Right lobe of liver (tissue), 6 donors: Measurements from ENCODE around the gene ZNF765. TPM values are rescaled to one million over a fixed set of nuclear protein-coding genes. Genes with fewer than 3 reads are reported as not detected.
"Not testable (repeated sequence)": the region's sequence is repeated elsewhere in the genome, so short reads cannot be mapped to it uniquely, and the experiment has no call there.

ENCODE experiments used
- ATAC-seq, 4 donors: fragments of 200-7000 bp; cut with Tn5 transposase; one replicate each; pipeline ENCODE4 v1.9.1; 2020; ENCODE audit warnings: mild to moderate bottlenecking in 4 of 4, moderate library complexity in 4 of 4
- DNase-seq, 3 donors: peaks; one replicate each; pipeline ENCODE4 v3.0.0-alpha.2; 2020
- H3K27ac ChIP-seq, 3 donors: fragments of 200-600 bp; one replicate each; pipeline ENCODE4 v1.8.0; 2022
- H3K27me3 ChIP-seq, 2 donors: fragments of 200-600 bp; one replicate each; pipeline ENCODE4 v1.8.0; 2022
- H3K36me3 ChIP-seq, 4 donors: fragments of 200-600 bp; sonication (generic) in 1 of 4; one replicate each; pipeline versions ENCODE4 v1.5.1 to v1.8.0; 2017 to 2022; ENCODE audit warnings: control low read depth in 1 of 4
- H3K4me1 ChIP-seq, 4 donors: fragments of 200-600 bp; sonication (generic) in 1 of 4; one replicate each; pipeline versions ENCODE4 v1.5.1 to v1.8.0; 2017 to 2022; ENCODE audit warnings: control low read depth in 1 of 4
- H3K4me3 ChIP-seq, 3 donors: fragments of 200-600 bp; one replicate each; pipeline ENCODE4 v1.8.0; 2022
- H3K9me3 ChIP-seq, 4 donors: fragments of 200-600 bp; sonication (generic) in 1 of 4; one replicate each; pipeline versions ENCODE4 v1.5.1 to v1.8.0; 2017 to 2022; ENCODE audit warnings: control low read depth in 1 of 4
- CTCF ChIP-seq, 4 donors: fragments of 200-600 bp in 3 of 4; fragments of 450-650 bp in 1 of 4; IDR thresholded peaks; one replicate each; pipeline versions ENCODE4 v1.5.1 to v1.8.0; 2016 to 2022; ENCODE audit warnings: antibody characterized with exemption in 4 of 4, mild to moderate bottlenecking in 2 of 4
- POLR2A ChIP-seq: fragments of 450-650 bp; IDR thresholded peaks from one replicate; pipeline ENCODE4 v1.6.1; 2017; ENCODE audit warnings: antibody characterized with exemption, mild to moderate bottlenecking
- WGBS: methylation state at CpG from one replicate; pipeline ENCODE4 v1.1.6; 2018; ENCODE audit warnings: low coverage, low lambda C conversion rate; ENCODE audit not compliant: insufficient coverage; ENCODE audit errors: missing lambda C conversion rate; 5-methylcytosine and 5-hydroxymethylcytosine counted together
- intact Hi-C, 2 donors: fragments of 100-400 bp; cut with DNase I; formaldehyde crosslinking; loops; one replicate each; pipeline versions ENCODE4 v1.11.2 to v1.14.1; 2022
- total RNA-seq, 6 experiments: library from RNA; depleted of rRNA in 2 of 6; stranded (reverse); fragments of >200 nt in 2 of 6; fragmentation: NEBNext Ultra II Directional in 3 of 6; extraction: Animal tissue kit (Norgen Biotek cat#: 25700) in 3 of 6; gene quantifications; one replicate each; pipeline versions ENCODE4 v1.1.0 to v1.2.4, GENCODE V29; 2016 to 2023
- donor health status: DM: no; HTN: yes; CAD: no.
- donor health status: DM: no; HTN: no; CAD: no.
- donor health status: DM: no; HTN: no; CAD: no.
- donor health status: DM: no; HTN: yes; CAD: no.
- donor health status: DM: no; HTN: yes; CAD: no.

The ZNF765 gene
- total RNA-seq, 6 experiments from 2014 or later, result 2.2 to 7.7 (median 3.8) TPM

GRCh38 chr19:53466726-53467484, 72.0 kb downstream of the ZNF765 start:
- Histone ChIP-seq H3K9me3 (no peaks in the 10 kb centered on the region), H3K27ac (peak overlapping the region in 1 of 3 donors; percentile 17), H3K27me3 (no peaks in the 10 kb centered on the region), H3K4me1 (no peaks in the 10 kb centered on the region), H3K36me3 (no peaks in the 10 kb centered on the region), H3K4me3 (peak overlapping the region; percentile 45 to 62 (median 57))
- no peak for TF ChIP-seq POLR2A
- no peak for TF ChIP-seq CTCF (IDR thresholded peaks at IDR 0.05)
- intact Hi-C loops, result no loop called here
- ATAC-seq (peak in 3 of 4 donors; percentile 5 to 32 (median 15)), DNase-seq (peak in 1 of 3 donors; percentile 43)
- 15% methylated on average over 25 of the region's 31 CpGs for WGBS

GRCh38 chr19:53467485-53468262, 72.7 kb downstream of the ZNF765 start, which contains the start of gene ZNF813:
Gene ZNF813 (plus strand): TSS chr19:53467733. CDS start chr19:53483823, 16,090 bp downstream.
- no peaks in the 10 kb centered on the region for H3K36me3 ChIP-seq
- no peaks in the 10 kb centered on the region for H3K9me3 ChIP-seq
- peak within 1 kb of the TSS in 2 of 3 donors; percentile 21 to 78 for H3K27ac ChIP-seq
- intact Hi-C loops, result no loop called here
- H3K4me1 ChIP-seq, result no peaks in the 10 kb centered on the region
- H3K27me3 ChIP-seq, result no peaks in the 10 kb centered on the region
- H3K4me3 ChIP-seq, result peak within 1 kb of the TSS; percentile 45 to 62 (median 57)
- ATAC-seq, result peak; percentile 98 to 100 (median 98)
- no peak for TF ChIP-seq CTCF (IDR thresholded peaks at IDR 0.05)
- TF ChIP-seq POLR2A, result peak; percentile 44
- peak; percentile 92 to 96 (median 96) for DNase-seq
- 0% methylated on average over 17 of the region's 55 CpGs for WGBS

- 34% methylated on average over 5 of the region's 8 CpGs for WGBS
- peak overlapping the region in 1 of 3 donors; percentile 78 for H3K27ac ChIP-seq
- H3K9me3 ChIP-seq, H3K4me1 ChIP-seq, ATAC-seq, intact Hi-C loops, H3K27me3 ChIP-seq, H3K36me3 ChIP-seq: not testable (repeated sequence)
- peak overlapping the region in 2 of 3 donors; percentile 45 to 62 for H3K4me3 ChIP-seq
- DNase-seq, result peak in 1 of 3 donors; percentile 21
Measured at GRCh38 chr19:53468628-53469027, 73.7 kb downstream of the ZNF765 start.

GRCh38 chr19:53471916-53472315, 77.0 kb downstream of the ZNF765 start:
- no peak for ATAC-seq
- DNase-seq, result no peak
- peaks cover 0 to 2% (median 0%) of the 10 kb centered on the region in 4 donors for H3K9me3 ChIP-seq
- H3K36me3 ChIP-seq, result no peaks in the 10 kb centered on the region
- H3K27me3 ChIP-seq, result no peaks in the 10 kb centered on the region
- intact Hi-C loops, result no loop called here
- 88% methylated on average over 6 of the region's 7 CpGs for WGBS
- H3K4me3 ChIP-seq, result no peak overlapping the region
- TF ChIP-seq CTCF (IDR thresholded peaks at IDR 0.05), result no peak
- TF ChIP-seq POLR2A, result no peak
- no peak overlapping the region for H3K27ac ChIP-seq
- no peaks in the 10 kb centered on the region for H3K4me1 ChIP-seq

- H3K27ac ChIP-seq, DNase-seq, H3K27me3 ChIP-seq, intact Hi-C loops, H3K4me3 ChIP-seq, H3K4me1 ChIP-seq, H3K9me3 ChIP-seq, H3K36me3 ChIP-seq, ATAC-seq: not testable (repeated sequence)
- 42% methylated on average over 1 of the region's 1 CpG for WGBS
Measured at GRCh38 chr19:53474832-53475231, 79.9 kb downstream of the ZNF765 start.

- H3K4me1 ChIP-seq, DNase-seq, H3K9me3 ChIP-seq, H3K4me3 ChIP-seq, H3K27me3 ChIP-seq, intact Hi-C loops, H3K36me3 ChIP-seq, H3K27ac ChIP-seq, ATAC-seq: not testable (repeated sequence)
- 74% methylated on average over 6 of the region's 6 CpGs for WGBS
Measured at GRCh38 chr19:53475470-53475869, 80.5 kb downstream of the ZNF765 start.
